Peyer's patch (tissue), 4 donors: ENCODE results near the gene AGO1. TPM values are rescaled to one million over a fixed set of nuclear protein-coding genes. Genes with fewer than 3 reads are reported as not detected.
"Not testable (repeated sequence)": the region's sequence is repeated elsewhere in the genome, so short reads cannot be mapped to it uniquely, and the experiment has no call there.

Experiments used
- DNase-seq, 3 donors: peaks; one replicate each; pipeline ENCODE4 v3.0.0-alpha.2; 2017 to 2019
- H3K27ac ChIP-seq, 4 donors: fragments of 200-600 bp; sonication (generic); one replicate each; pipeline ENCODE4 v1.5.1; 2016 to 2019
- H3K27me3 ChIP-seq, 2 donors: fragments of 200-600 bp; sonication (generic); one replicate each; pipeline ENCODE4 v1.5.1; 2019
- H3K36me3 ChIP-seq, 3 donors: fragments of 200-600 bp; sonication (generic); one replicate each; pipeline ENCODE4 v1.5.1; 2016 to 2019
- H3K4me1 ChIP-seq, 4 donors: fragments of 200-600 bp; sonication (generic); one replicate each; pipeline ENCODE4 v1.5.1; 2016 to 2019
- H3K4me3 ChIP-seq, 4 donors: fragments of 200-600 bp; sonication (generic); 1 replicate in 3 of 4; 2 replicates in 1 of 4; pipeline ENCODE4 v1.5.1; 2016 to 2019; ENCODE audit warnings: mild to moderate bottlenecking in 1 of 4
- H3K9me3 ChIP-seq, 4 donors: fragments of 200-600 bp; sonication (generic); one replicate each; pipeline ENCODE4 v1.5.1; 2016 to 2019; ENCODE audit warnings: mild to moderate bottlenecking in 1 of 4
- CTCF ChIP-seq, 6 experiments: fragments of 450-650 bp in 4 of 6; fragments of 200-600 bp in 2 of 6; sonication (generic) in 1 of 6; IDR thresholded peaks; one replicate each; pipeline ENCODE4 v1.5.1; 2017 to 2019; ENCODE audit warnings: antibody characterized with exemption in 6 of 6, mild to moderate bottlenecking in 3 of 6, moderate library complexity in 1 of 6
- POLR2A ChIP-seq, 2 donors: fragments of 450-650 bp; IDR thresholded peaks; one replicate each; pipeline ENCODE4 v1.5.1; 2017; ENCODE audit warnings: antibody characterized with exemption in 2 of 2, mild to moderate bottlenecking in 2 of 2, moderate library complexity in 2 of 2
- total RNA-seq, 4 donors: library from RNA; depleted of rRNA; stranded (reverse); fragments of >200 nt; gene quantifications; one replicate each; pipeline ENCODE4 v1.1.0, GENCODE V29; 2016

AGO1 gene
- total RNA-seq, 4 donors from 2014 or later, result 27.0 to 39.7 (median 31.7) TPM

GRCh38 chr1:35958558-35958957, 75.5 kb downstream of the AGO1 start:
- Histone ChIP-seq H3K4me3 (no peak overlapping the region), H3K27ac (no peak overlapping the region), H3K27me3 (no peaks in the 10 kb centered on the region), H3K4me1 (no peaks in the 10 kb centered on the region), H3K36me3 (no peaks in the 10 kb centered on the region), H3K9me3 (no peaks in the 10 kb centered on the region)
- TF ChIP-seq POLR2A (IDR thresholded peaks at IDR 0.05) (no peak), CTCF (IDR thresholded peaks at IDR 0.05) (no peak)
- DNase-seq, result no peak

- DNase-seq, result no peak
- Histone ChIP-seq H3K36me3 (no peaks in the 10 kb centered on the region), H3K27me3 (no peaks in the 10 kb centered on the region), H3K4me3 (no peak overlapping the region), H3K9me3 (no peaks in the 10 kb centered on the region), H3K4me1 (no peaks in the 10 kb centered on the region), H3K27ac (no peak overlapping the region)
- TF ChIP-seq CTCF (IDR thresholded peaks at IDR 0.05) (no peak), POLR2A (IDR thresholded peaks at IDR 0.05) (no peak)
Measured at GRCh38 chr1:35959304-35959703, 76.3 kb downstream of the AGO1 start.

- H3K27ac ChIP-seq, result no peak overlapping the region
- TF ChIP-seq CTCF (IDR thresholded peaks at IDR 0.05) (no peak), POLR2A (IDR thresholded peaks at IDR 0.05) (no peak)
Measured at GRCh38 chr1:35962952-35963351, 79.9 kb downstream of the AGO1 start.

GRCh38 chr1:35964277-35964676, 81.3 kb downstream of the AGO1 start:
- H3K4me3 ChIP-seq, H3K27me3 ChIP-seq, H3K9me3 ChIP-seq, DNase-seq, H3K36me3 ChIP-seq, H3K4me1 ChIP-seq, H3K27ac ChIP-seq: not testable (repeated sequence)

More at GRCh38 chr1:35962952-35963351, 79.9 kb downstream of the AGO1 start:
- Histone ChIP-seq H3K36me3 (peaks cover 0 to 7% (median 0%) of the 10 kb centered on the region in 3 donors), H3K4me1 (no peaks in the 10 kb centered on the region), H3K9me3 (no peaks in the 10 kb centered on the region), H3K4me3 (no peak overlapping the region), H3K27me3 (no peaks in the 10 kb centered on the region)
- DNase-seq, result no peak

- Histone ChIP-seq H3K9me3 (no peaks in the 10 kb centered on the region), H3K27me3 (no peaks in the 10 kb centered on the region), H3K27ac (no peak overlapping the region), H3K4me1 (no peaks in the 10 kb centered on the region), H3K36me3 (peaks cover 0 to 23% (median 0%) of the 10 kb centered on the region in 3 donors), H3K4me3 (no peak overlapping the region)
- no peak for TF ChIP-seq CTCF (IDR thresholded peaks at IDR 0.05)
- no peak for TF ChIP-seq POLR2A (IDR thresholded peaks at IDR 0.05)
- no peak for DNase-seq
Measured at GRCh38 chr1:35968396-35968795, 85.4 kb downstream of the AGO1 start.

- DNase-seq, result no peak
- Histone ChIP-seq H3K4me3 (no peak overlapping the region), H3K4me1 (no peaks in the 10 kb centered on the region), H3K27me3 (no peaks in the 10 kb centered on the region), H3K27ac (no peak overlapping the region), H3K36me3 (peaks cover 0 to 34% (median 0%) of the 10 kb centered on the region in 3 donors), H3K9me3 (no peaks in the 10 kb centered on the region)
- TF ChIP-seq CTCF (IDR thresholded peaks at IDR 0.05) (no peak), POLR2A (IDR thresholded peaks at IDR 0.05) (no peak)
Measured at GRCh38 chr1:35971601-35972000, 88.6 kb downstream of the AGO1 start.

GRCh38 chr1:35972631-35973030, 89.6 kb downstream of the AGO1 start:
- not testable (repeated sequence) for H3K4me1 ChIP-seq, H3K9me3 ChIP-seq, H3K27ac ChIP-seq, H3K27me3 ChIP-seq, H3K4me3 ChIP-seq, DNase-seq
- H3K36me3 ChIP-seq, result peaks cover 0 to 27% (median 0%) of the 10 kb centered on the region in 3 donors
